ENCODE measurements around the gene PCSK7.
"Not testable (repeated sequence)": the region's sequence is repeated elsewhere in the genome, so short reads cannot be mapped to it uniquely, and the experiment has no call there.

Gene PCSK7

GRCh38 chr11:117214404-117215110 is 17.3 kb downstream of the PCSK7 start:
- DNase-seq, result no peak

- DNase-seq, result no peak
Measured at GRCh38 chr11:117212697-117213355, 19.0 kb downstream of the PCSK7 start.

GRCh38 chr11:117210620-117211019 is 21.3 kb downstream of the PCSK7 start:
- DNase-seq, result no peak

GRCh38 chr11:117209351-117210125 is 22.3 kb downstream of the PCSK7 start:
- not testable (repeated sequence) for DNase-seq

GRCh38 chr11:117208710-117209109 is 23.2 kb downstream of the PCSK7 start:
- not testable (repeated sequence) for DNase-seq

GRCh38 chr11:117207481-117207880 is 24.4 kb downstream of the PCSK7 start:
- not testable (repeated sequence) for DNase-seq

- DNase-seq, result not testable (repeated sequence)
Measured at GRCh38 chr11:117206859-117207258, 25.0 kb downstream of the PCSK7 start.

- not testable (repeated sequence) for DNase-seq
Measured at GRCh38 chr11:117206111-117206510, 25.8 kb downstream of the PCSK7 start.

- no peak for DNase-seq
Measured at GRCh38 chr11:117205211-117205818, 26.6 kb downstream of the PCSK7 start.

- DNase-seq, result no peak
Measured at GRCh38 chr11:117204283-117205080, 27.4 kb downstream of the PCSK7 start.

- DNase-seq, result no peak
Measured at GRCh38 chr11:117203069-117203407, 28.8 kb downstream of the PCSK7 start.

GRCh38 chr11:117202386-117203068 is 29.3 kb downstream of the PCSK7 start:
- no peak for DNase-seq

- DNase-seq, result no peak
Measured at GRCh38 chr11:117201658-117202305, 30.1 kb downstream of the PCSK7 start.

GRCh38 chr11:117200813-117201657 is 30.8 kb downstream of the PCSK7 start:
- no peak for DNase-seq

- no peak for DNase-seq
Measured at GRCh38 chr11:117199916-117200812, 31.7 kb downstream of the PCSK7 start.

GRCh38 chr11:117199053-117199915 is 32.6 kb downstream of the PCSK7 start, which contains the start of gene TAGLN:
Gene TAGLN (plus strand): TSS chr11:117199370. CDS start chr11:117203014, 3,644 bp downstream.
- DNase-seq, result peak; percentile 90

- DNase-seq, result no peak
Measured at GRCh38 chr11:117198613-117199012, 33.3 kb downstream of the PCSK7 start.

All from femur (tissue), 1 donor.